ENCODE results near the gene PTPRS.

DNA sequence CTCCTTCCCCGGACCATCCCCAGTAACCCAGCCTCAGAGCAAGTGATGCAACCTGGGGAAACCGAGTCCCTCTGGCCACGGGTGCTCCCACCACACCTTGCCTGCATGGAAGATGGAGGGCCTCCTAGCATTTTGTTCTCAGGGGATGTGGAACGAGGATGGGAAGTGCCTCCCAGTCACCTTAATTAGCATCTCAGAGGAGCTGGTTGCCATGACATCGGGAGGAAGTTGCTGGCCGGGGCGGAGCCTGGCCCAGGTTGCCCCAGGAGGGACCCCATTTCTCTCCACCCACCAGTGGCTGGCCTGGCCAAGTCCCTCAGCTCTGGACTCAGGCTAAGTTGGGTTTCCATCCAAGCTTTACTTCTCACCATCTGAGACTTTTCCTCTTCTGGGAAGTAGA is 24.1 kb upstream of the PTPRS start:
- TF ChIP-seq, protein P1, sequence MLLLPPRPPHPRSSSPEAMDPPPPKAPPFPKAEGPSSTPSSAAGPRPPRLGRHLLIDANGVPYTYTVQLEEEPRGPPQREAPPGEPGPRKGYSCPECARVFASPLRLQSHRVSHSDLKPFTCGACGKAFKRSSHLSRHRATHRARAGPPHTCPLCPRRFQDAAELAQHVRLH (CRISPR knock-in tag; IDR thresholded peaks at IDR 0.05; ENCODE audit: borderline replicate concordance, low read depth) = no peak
- TF ChIP-seq SP2 (CRISPR knock-in tag; IDR thresholded peaks at IDR 0.05) (no peak), POLR2A (IDR thresholded peaks at IDR 0.05; ENCODE audit: insufficient read depth in 1 of 2, low read depth in 2 of 2, low read length in 2 of 2) (no peak), GABPA (IDR thresholded peaks at IDR 0.05; ENCODE audit: low read depth, low read length) (no peak), GABPA (CRISPR knock-in tag; IDR thresholded peaks at IDR 0.05; ENCODE audit: low read depth) (no peak), MAZ (IDR thresholded peaks at IDR 0.05; ENCODE audit: borderline replicate concordance, low read depth, low read length) (no peak), MAZ (CRISPR knock-in tag; IDR thresholded peaks at IDR 0.05; ENCODE audit: low read depth) (no peak), MAFK (conservative IDR thresholded peaks at IDR 0.05 in 1 of 2, IDR thresholded peaks at IDR 0.05 in 1 of 2; ENCODE audit: low read length in 2 of 2) (no peak)
- TF ChIP-seq, protein P2, sequence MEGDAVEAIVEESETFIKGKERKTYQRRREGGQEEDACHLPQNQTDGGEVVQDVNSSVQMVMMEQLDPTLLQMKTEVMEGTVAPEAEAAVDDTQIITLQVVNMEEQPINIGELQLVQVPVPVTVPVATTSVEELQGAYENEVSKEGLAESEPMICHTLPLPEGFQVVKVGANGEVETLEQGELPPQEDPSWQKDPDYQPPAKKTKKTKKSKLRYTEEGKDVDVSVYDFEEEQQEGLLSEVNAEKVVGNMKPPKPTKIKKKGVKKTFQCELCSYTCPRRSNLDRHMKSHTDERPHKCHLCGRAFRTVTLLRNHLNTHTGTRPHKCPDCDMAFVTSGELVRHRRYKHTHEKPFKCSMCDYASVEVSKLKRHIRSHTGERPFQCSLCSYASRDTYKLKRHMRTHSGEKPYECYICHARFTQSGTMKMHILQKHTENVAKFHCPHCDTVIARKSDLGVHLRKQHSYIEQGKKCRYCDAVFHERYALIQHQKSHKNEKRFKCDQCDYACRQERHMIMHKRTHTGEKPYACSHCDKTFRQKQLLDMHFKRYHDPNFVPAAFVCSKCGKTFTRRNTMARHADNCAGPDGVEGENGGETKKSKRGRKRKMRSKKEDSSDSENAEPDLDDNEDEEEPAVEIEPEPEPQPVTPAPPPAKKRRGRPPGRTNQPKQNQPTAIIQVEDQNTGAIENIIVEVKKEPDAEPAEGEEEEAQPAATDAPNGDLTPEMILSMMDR (CRISPR knock-in tag; IDR thresholded peaks at IDR 0.05) = no peak
- TF ChIP-seq, protein P3, sequence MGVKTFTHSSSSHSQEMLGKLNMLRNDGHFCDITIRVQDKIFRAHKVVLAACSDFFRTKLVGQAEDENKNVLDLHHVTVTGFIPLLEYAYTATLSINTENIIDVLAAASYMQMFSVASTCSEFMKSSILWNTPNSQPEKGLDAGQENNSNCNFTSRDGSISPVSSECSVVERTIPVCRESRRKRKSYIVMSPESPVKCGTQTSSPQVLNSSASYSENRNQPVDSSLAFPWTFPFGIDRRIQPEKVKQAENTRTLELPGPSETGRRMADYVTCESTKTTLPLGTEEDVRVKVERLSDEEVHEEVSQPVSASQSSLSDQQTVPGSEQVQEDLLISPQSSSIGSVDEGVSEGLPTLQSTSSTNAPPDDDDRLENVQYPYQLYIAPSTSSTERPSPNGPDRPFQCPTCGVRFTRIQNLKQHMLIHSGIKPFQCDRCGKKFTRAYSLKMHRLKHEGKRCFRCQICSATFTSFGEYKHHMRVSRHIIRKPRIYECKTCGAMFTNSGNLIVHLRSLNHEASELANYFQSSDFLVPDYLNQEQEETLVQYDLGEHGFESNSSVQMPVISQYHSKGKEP (CRISPR knock-in tag; IDR thresholded peaks at IDR 0.05) = no peak

Measured in HepG2 (cell line).